Superior temporal gyrus (tissue), 1 donor: ENCODE results near the gene ZNF69.
"Not testable (repeated sequence)": the region's sequence is repeated elsewhere in the genome, so short reads cannot be mapped to it uniquely, and the experiment has no call there.

Experiments
- DNase-seq: peaks from one replicate; pipeline ENCODE4 v3.0.0-alpha.2; 2016; ENCODE audit errors: extremely low spot score

The ZNF69 gene

GRCh38 chr19:11894851-11895250 lies 7.3 kb downstream of the ZNF69 start:
- no peak for DNase-seq

- no peak for DNase-seq
Measured at GRCh38 chr19:11902228-11902627, 14.6 kb downstream of the ZNF69 start.

GRCh38 chr19:11905928-11906327 lies 18.3 kb downstream of the ZNF69 start:
- DNase-seq: no peak

GRCh38 chr19:11911937-11912336 lies 24.4 kb downstream of the ZNF69 start:
- DNase-seq: not testable (repeated sequence)

- not testable (repeated sequence) for DNase-seq
Measured at GRCh38 chr19:11914417-11915051, 27.0 kb downstream of the ZNF69 start.

- no peak for DNase-seq
Measured at GRCh38 chr19:11921852-11922495, 34.4 kb downstream of the ZNF69 start.

- peak; percentile 97 for DNase-seq
Measured at GRCh38 chr19:11924886-11925650, 37.5 kb downstream of the ZNF69 start, which contains the start of gene ZNF700. Gene ZNF700 (plus strand): TSS chr19:11925107. CDS start chr19:11925211, 104 bp downstream.

- not testable (repeated sequence) for DNase-seq
Measured at GRCh38 chr19:11925651-11926187, 38.1 kb downstream of the ZNF69 start.

- no peak for DNase-seq
Measured at GRCh38 chr19:11927227-11927626, 39.6 kb downstream of the ZNF69 start.

GRCh38 chr19:11931051-11931450 lies 43.5 kb downstream of the ZNF69 start:
- DNase-seq: no peak

GRCh38 chr19:11931513-11931912 lies 43.9 kb downstream of the ZNF69 start:
- DNase-seq: no peak

- not testable (repeated sequence) for DNase-seq
Measured at GRCh38 chr19:11935829-11936228, 48.2 kb downstream of the ZNF69 start.

- not testable (repeated sequence) for DNase-seq
Measured at GRCh38 chr19:11938383-11938782, 50.8 kb downstream of the ZNF69 start.

- not testable (repeated sequence) for DNase-seq
Measured at GRCh38 chr19:11941361-11941887, 53.8 kb downstream of the ZNF69 start.

- no peak for DNase-seq
Measured at GRCh38 chr19:11942008-11942842, 54.6 kb downstream of the ZNF69 start.

GRCh38 chr19:11942843-11943108 lies 55.2 kb downstream of the ZNF69 start:
- DNase-seq: no peak

GRCh38 chr19:11944656-11945055 lies 57.1 kb downstream of the ZNF69 start:
- DNase-seq: no peak

GRCh38 chr19:11948646-11949045 lies 61.1 kb downstream of the ZNF69 start:
- no peak for DNase-seq

GRCh38 chr19:11949201-11949600 lies 61.6 kb downstream of the ZNF69 start:
- DNase-seq: no peak

GRCh38 chr19:11949614-11950080 lies 62.1 kb downstream of the ZNF69 start:
- not testable (repeated sequence) for DNase-seq

- DNase-seq: no peak
Measured at GRCh38 chr19:11950312-11950711, 62.7 kb downstream of the ZNF69 start.
